ENCODE data around the gene MUC12. TPM values are rescaled to one million over a fixed set of nuclear protein-coding genes. Genes with fewer than 3 reads are reported as not detected.
A peak's percentile ranks its signal among the peaks of the same experiment; 100 is the strongest.

The MUC12 gene
- total and polyA plus RNA-seq, 4 donors, result 0.16 TPM; not detected in 3

DNA sequence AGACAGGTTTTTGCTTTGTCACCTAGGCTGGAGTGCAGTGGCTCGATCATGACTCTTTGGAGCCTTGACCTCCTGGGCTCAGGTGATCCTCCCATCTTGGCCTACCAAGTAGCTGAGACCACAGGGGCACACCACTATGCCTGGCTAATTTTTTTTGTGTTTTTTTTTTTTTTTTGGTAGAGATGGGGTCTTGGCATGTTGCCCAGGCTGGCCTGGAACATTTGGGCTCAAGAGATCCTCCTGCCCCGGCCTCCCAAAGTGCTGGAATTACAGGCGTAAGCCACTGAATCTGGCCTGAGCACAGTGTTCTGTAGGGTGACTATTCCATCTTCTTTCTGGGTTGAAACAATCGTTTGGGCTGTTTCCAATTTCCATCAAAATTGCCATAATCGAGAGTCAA lies 21.6 kb upstream of the MUC12 start (continued):
- TF ChIP-seq SP1 (IDR thresholded peaks at IDR 0.05), result no peak

DNA sequence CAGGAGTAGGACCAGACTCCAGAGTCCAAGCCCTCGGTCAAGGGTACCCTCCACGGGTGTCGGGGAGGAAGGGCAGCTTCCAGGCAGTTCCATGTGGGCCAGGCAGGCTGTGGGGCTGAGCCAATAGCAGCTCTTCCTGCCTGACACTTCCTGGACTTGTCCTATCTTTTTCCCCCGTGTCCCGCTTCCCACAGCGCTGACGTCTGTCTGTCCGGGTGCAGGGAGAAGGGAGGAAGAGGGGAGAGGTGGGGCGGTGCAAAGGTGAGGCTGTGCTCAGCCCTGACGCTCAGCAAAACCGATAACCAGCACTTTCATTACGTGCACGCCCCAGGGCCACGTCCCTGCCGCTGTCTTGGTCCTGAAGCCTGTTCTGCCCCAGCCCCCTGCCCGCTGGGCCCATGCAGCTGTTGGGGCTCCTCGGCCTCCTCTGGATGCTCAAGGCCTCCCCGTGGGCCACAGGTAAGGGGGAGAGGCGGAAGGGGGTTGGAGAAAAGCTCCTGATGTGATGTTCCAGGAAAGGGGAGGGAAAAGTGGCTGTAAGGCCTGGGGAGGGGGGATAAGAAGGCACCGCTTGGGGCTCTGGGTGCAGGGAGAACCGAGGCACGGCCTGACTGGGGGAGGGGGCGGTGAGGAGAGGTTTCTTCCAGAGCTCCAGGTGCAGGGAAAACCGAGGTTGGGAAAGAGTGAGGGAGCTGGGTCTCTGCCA lies 20.0 kb upstream of the MUC12 start, which contains the start of gene MUC3A:
MUC3A (plus strand) TSS at position 308 of the 706 bp plus-strand sequence; CDS start at position 399, 91 bp downstream.
- TF ChIP-seq RAD21 (IDR thresholded peaks at IDR 0.05), result peak in 1 of 2 donors; percentile 51
- TF ChIP-seq, protein P1, sequence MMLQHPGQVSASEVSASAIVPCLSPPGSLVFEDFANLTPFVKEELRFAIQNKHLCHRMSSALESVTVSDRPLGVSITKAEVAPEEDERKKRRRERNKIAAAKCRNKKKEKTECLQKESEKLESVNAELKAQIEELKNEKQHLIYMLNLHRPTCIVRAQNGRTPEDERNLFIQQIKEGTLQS (IDR thresholded peaks at IDR 0.05), result no peak
- TF ChIP-seq, protein P2, sequence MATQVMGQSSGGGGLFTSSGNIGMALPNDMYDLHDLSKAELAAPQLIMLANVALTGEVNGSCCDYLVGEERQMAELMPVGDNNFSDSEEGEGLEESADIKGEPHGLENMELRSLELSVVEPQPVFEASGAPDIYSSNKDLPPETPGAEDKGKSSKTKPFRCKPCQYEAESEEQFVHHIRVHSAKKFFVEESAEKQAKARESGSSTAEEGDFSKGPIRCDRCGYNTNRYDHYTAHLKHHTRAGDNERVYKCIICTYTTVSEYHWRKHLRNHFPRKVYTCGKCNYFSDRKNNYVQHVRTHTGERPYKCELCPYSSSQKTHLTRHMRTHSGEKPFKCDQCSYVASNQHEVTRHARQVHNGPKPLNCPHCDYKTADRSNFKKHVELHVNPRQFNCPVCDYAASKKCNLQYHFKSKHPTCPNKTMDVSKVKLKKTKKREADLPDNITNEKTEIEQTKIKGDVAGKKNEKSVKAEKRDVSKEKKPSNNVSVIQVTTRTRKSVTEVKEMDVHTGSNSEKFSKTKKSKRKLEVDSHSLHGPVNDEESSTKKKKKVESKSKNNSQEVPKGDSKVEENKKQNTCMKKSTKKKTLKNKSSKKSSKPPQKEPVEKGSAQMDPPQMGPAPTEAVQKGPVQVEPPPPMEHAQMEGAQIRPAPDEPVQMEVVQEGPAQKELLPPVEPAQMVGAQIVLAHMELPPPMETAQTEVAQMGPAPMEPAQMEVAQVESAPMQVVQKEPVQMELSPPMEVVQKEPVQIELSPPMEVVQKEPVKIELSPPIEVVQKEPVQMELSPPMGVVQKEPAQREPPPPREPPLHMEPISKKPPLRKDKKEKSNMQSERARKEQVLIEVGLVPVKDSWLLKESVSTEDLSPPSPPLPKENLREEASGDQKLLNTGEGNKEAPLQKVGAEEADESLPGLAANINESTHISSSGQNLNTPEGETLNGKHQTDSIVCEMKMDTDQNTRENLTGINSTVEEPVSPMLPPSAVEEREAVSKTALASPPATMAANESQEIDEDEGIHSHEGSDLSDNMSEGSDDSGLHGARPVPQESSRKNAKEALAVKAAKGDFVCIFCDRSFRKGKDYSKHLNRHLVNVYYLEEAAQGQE (IDR thresholded peaks at IDR 0.05), result no peak
- TF ChIP-seq TAF1 (conservative IDR thresholded peaks at IDR 0.05), result no peak
- no peak for TF ChIP-seq FOXA2 (IDR thresholded peaks at IDR 0.05)
- TF ChIP-seq HNF4A (conservative IDR thresholded peaks at IDR 0.05), result peak; percentile 62 to 88
- no peak for TF ChIP-seq GABPA (IDR thresholded peaks at IDR 0.05 in 1 of 2, conservative IDR thresholded peaks at IDR 0.05 in 1 of 2)
- no peak for TF ChIP-seq YY1 (IDR thresholded peaks at IDR 0.05)
- TF ChIP-seq, protein P3, sequence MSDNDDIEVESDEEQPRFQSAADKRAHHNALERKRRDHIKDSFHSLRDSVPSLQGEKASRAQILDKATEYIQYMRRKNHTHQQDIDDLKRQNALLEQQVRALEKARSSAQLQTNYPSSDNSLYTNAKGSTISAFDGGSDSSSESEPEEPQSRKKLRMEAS (IDR thresholded peaks at IDR 0.05), result no peak
- TF ChIP-seq RXRA (IDR thresholded peaks at IDR 0.05), result peak in 1 of 2 donors; percentile 36
- TF ChIP-seq FOXA1 (IDR thresholded peaks at IDR 0.05), result no peak
- peak; percentile 55 for TF ChIP-seq HNF4G (IDR thresholded peaks at IDR 0.05)
- no peak for TF ChIP-seq EGR1 (IDR thresholded peaks at IDR 0.05; ENCODE audit: low read depth in 2 of 2)
- TF ChIP-seq, protein P4, sequence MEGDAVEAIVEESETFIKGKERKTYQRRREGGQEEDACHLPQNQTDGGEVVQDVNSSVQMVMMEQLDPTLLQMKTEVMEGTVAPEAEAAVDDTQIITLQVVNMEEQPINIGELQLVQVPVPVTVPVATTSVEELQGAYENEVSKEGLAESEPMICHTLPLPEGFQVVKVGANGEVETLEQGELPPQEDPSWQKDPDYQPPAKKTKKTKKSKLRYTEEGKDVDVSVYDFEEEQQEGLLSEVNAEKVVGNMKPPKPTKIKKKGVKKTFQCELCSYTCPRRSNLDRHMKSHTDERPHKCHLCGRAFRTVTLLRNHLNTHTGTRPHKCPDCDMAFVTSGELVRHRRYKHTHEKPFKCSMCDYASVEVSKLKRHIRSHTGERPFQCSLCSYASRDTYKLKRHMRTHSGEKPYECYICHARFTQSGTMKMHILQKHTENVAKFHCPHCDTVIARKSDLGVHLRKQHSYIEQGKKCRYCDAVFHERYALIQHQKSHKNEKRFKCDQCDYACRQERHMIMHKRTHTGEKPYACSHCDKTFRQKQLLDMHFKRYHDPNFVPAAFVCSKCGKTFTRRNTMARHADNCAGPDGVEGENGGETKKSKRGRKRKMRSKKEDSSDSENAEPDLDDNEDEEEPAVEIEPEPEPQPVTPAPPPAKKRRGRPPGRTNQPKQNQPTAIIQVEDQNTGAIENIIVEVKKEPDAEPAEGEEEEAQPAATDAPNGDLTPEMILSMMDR (IDR thresholded peaks at IDR 0.05; ENCODE audit: low read depth, low read length, missing input control), result no peak
- TF ChIP-seq, protein P5, sequence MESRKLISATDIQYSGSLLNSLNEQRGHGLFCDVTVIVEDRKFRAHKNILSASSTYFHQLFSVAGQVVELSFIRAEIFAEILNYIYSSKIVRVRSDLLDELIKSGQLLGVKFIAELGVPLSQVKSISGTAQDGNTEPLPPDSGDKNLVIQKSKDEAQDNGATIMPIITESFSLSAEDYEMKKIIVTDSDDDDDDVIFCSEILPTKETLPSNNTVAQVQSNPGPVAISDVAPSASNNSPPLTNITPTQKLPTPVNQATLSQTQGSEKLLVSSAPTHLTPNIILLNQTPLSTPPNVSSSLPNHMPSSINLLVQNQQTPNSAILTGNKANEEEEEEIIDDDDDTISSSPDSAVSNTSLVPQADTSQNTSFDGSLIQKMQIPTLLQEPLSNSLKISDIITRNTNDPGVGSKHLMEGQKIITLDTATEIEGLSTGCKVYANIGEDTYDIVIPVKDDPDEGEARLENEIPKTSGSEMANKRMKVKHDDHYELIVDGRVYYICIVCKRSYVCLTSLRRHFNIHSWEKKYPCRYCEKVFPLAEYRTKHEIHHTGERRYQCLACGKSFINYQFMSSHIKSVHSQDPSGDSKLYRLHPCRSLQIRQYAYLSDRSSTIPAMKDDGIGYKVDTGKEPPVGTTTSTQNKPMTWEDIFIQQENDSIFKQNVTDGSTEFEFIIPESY (IDR thresholded peaks at IDR 0.05), result no peak
- TF ChIP-seq SP1 (IDR thresholded peaks at IDR 0.05), result peak; percentile 41
- no peak for TF ChIP-seq NR2F2 (IDR thresholded peaks at IDR 0.05)
- no peak for TF ChIP-seq JUND (IDR thresholded peaks at IDR 0.05)
- Histone ChIP-seq H3K27ac (ENCODE audit: low read depth in 1 of 2, low read length in 2 of 2) (peak within 1 kb of the TSS; percentile 68 to 81), H3K4me3 (ENCODE audit: low read depth in 1 of 3, low read length in 3 of 3) (peak within 1 kb of the TSS; percentile 9 to 60 (median 50)), H3K4me1 (ENCODE audit: control insufficient read depth in 4 of 4, insufficient read depth in 4 of 4, low read length in 3 of 4) (peaks cover 0 to 10% (median 2%) of the 10 kb centered on the region in 4 donors), H3K36me3 (ENCODE audit: control insufficient read depth in 4 of 4, insufficient read depth in 3 of 4, low read depth in 1 of 4, low read length in 3 of 4) (no peaks in the 10 kb centered on the region), H3K27me3 (ENCODE audit: control insufficient read depth in 4 of 4, insufficient read depth in 4 of 4, low read length in 3 of 4) (no peaks in the 10 kb centered on the region), H3K9ac (ENCODE audit: low read depth in 1 of 2, low read length in 2 of 2) (peak within 1 kb of the TSS in 1 of 2 donors; percentile 50), H3K9me3 (ENCODE audit: control insufficient read depth in 4 of 4, low read length in 3 of 4) (no peaks in the 10 kb centered on the region)
- WGBS, result 19% methylated on average over 24 of the region's 24 CpGs
- no peak for DNase-seq (ENCODE audit: low spot score)

Measured in liver (tissue), 9 donors.